Sigmoid colon (tissue), 4 donors: Measurements from ENCODE around the gene APLF.

Experiments used
- CTCF ChIP-seq, 4 experiments: fragments of 450-650 bp in 3 of 4; fragments of 200-600 bp in 1 of 4; IDR thresholded peaks; one replicate each; pipeline ENCODE4 v1.5.1; 2016 to 2019; ENCODE audit warnings: antibody characterized with exemption in 4 of 4, mild to moderate bottlenecking in 3 of 4, moderate library complexity in 2 of 4
- EP300 ChIP-seq, 4 donors: sonication (generic); formaldehyde crosslinking; IDR thresholded peaks; one replicate each; pipeline ENCODE4 v1.6.1; 2017; ENCODE audit warnings: antibody characterized with exemption in 4 of 4
- POLR2A ChIP-seq, 2 donors: fragments of 450-650 bp; IDR thresholded peaks; one replicate each; pipeline ENCODE4 v1.6.1; 2016; ENCODE audit warnings: antibody characterized with exemption in 2 of 2, mild to moderate bottlenecking in 2 of 2, moderate library complexity in 2 of 2
- POLR2AphosphoS5 ChIP-seq, 4 donors: sonication (generic); formaldehyde crosslinking; IDR thresholded peaks; one replicate each; pipeline ENCODE4 v1.6.1; 2017; ENCODE audit warnings: antibody characterized with exemption in 4 of 4

DNA sequence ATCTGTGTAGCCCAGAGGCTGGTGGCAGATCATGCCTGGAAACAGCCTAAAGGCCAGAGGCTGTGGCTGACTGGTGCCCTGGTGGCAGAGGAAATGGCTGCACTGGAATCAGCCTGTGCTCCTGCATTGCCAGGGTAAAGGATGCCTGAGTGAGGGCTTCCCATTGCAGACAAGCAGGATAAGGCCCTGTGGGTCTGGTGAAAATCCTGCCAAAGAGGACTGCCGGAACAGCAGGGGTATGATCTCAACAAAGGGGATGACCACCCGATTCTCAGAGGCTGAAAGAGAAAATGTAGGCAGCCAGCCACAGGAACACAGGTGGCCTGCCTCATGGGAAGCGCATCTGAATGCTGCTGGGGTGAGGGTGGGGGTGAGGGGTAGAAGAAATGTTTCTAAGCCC is 48.5 kb upstream of the APLF start:
- TF ChIP-seq CTCF (IDR thresholded peaks at IDR 0.05) (no peak), POLR2A (IDR thresholded peaks at IDR 0.05) (no peak), POLR2AphosphoS5 (IDR thresholded peaks at IDR 0.05) (no peak), EP300 (IDR thresholded peaks at IDR 0.05) (no peak)
